IPS DF 19.7 (cell line): ENCODE measurements around the gene FARS2.

Experiments used
- DNase-seq: peaks from one replicate; pipeline ENCODE4 v3.0.0-alpha.2; 2013; ENCODE audit warnings: low read depth, low spot score

FARS2 gene

GRCh38 chr6:5466281-5467136 is 205.2 kb downstream of the FARS2 start:
- DNase-seq, result no peak

GRCh38 chr6:5468586-5468985 is 207.3 kb downstream of the FARS2 start:
- DNase-seq, result no peak

GRCh38 chr6:5469101-5469846 is 208.0 kb downstream of the FARS2 start:
- DNase-seq, result no peak

GRCh38 chr6:5471044-5471443 is 209.7 kb downstream of the FARS2 start:
- no peak for DNase-seq

- DNase-seq, result peak; percentile 70
These were observed 210.5 kb downstream of the FARS2 start for GRCh38 chr6:5471637-5472398.

- DNase-seq, result no peak
These were observed 211.3 kb downstream of the FARS2 start for GRCh38 chr6:5472571-5472970.

- DNase-seq, result no peak
These were observed 214.5 kb downstream of the FARS2 start for GRCh38 chr6:5475779-5476178.

GRCh38 chr6:5478380-5478779 is 217.1 kb downstream of the FARS2 start:
- no peak for DNase-seq

- no peak for DNase-seq
These were observed 219.7 kb downstream of the FARS2 start for GRCh38 chr6:5481033-5481432.

GRCh38 chr6:5481750-5482149 is 220.4 kb downstream of the FARS2 start:
- DNase-seq, result no peak

GRCh38 chr6:5482619-5483018 is 221.3 kb downstream of the FARS2 start:
- DNase-seq, result no peak

- no peak for DNase-seq
These were observed 223.4 kb downstream of the FARS2 start for GRCh38 chr6:5484692-5485091.

- DNase-seq, result no peak
These were observed 224.9 kb downstream of the FARS2 start for GRCh38 chr6:5486214-5486613.

GRCh38 chr6:5490501-5491069 is 229.3 kb downstream of the FARS2 start:
- DNase-seq, result no peak

- DNase-seq, result no peak
These were observed 231.0 kb downstream of the FARS2 start for GRCh38 chr6:5492356-5492755.

- DNase-seq, result no peak
These were observed 232.5 kb downstream of the FARS2 start for GRCh38 chr6:5493806-5494205.

GRCh38 chr6:5497896-5498578 is 236.7 kb downstream of the FARS2 start:
- DNase-seq, result no peak

GRCh38 chr6:5498579-5498899 is 237.2 kb downstream of the FARS2 start:
- DNase-seq, result no peak

GRCh38 chr6:5499644-5500306 is 238.5 kb downstream of the FARS2 start:
- no peak for DNase-seq

- no peak for DNase-seq
These were observed 240.5 kb downstream of the FARS2 start for GRCh38 chr6:5501837-5502236.

GRCh38 chr6:5504078-5504477 is 242.8 kb downstream of the FARS2 start:
- no peak for DNase-seq
